Activated gamma-delta T cell treated with anti-CD3 and anti-CD28 coated beads, Interleukin-2, amount 50 U/mL, for 16 hours (primary cell): ENCODE measurements around the gene ARL4A.

Source experiments
- DNase-seq: peaks from one replicate; pipeline ENCODE4 v3.0.0-alpha.2; 2020; ENCODE audit warnings: low read depth

The ARL4A gene

GRCh38 chr7:12701433-12701832, 14.0 kb downstream of the ARL4A start:
- DNase-seq: no peak

GRCh38 chr7:12703881-12704280, 16.4 kb downstream of the ARL4A start:
- no peak for DNase-seq

DNA sequence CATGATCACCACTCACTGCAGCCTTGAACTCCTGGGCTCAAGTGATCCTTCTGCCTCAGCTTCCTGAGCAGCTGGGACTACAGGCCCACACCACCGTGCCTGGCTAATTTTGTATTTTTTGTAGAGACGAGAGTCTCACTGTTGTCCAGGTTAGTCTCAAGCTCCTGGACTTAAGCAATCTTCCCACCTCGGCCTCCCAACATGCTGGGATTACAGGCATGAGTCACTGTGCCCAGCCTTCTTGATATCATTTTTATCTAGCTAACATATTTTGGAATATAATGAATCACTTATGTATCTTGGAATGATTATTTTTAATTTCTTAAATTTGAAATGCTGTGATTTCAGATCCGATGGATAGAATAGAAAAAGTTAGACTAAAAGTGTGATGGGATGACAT, 18.4 kb downstream of the ARL4A start:
- no peak for DNase-seq

DNA sequence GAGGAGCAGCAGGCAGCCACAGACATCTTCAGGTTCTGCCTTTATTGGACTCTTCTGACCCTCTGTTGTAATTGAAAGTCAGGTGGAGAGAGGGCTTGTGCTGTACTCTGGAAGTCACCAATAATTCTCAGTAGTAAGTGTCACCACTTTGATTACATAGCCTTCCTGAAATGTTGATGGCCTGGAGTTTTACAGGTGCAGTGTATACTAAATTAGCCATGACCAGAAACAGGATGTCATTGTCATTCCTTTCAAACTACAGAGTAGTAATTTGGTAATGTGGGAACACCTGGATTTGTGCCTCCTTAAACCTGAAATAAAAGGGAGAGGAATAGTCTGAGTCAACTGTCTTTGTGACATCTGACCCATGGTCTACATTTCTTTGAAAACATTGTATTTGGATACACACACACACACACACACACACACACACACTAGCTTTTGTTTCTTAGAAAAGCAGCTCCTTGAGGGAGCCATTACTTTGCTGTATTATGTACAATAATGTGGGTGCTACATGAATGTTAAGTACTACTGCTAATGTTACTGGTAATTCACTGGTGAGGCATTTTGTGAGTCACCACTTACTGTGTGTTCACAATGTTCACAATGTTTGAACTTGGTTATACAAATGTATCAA, 19.6 kb downstream of the ARL4A start:
- no peak for DNase-seq

GRCh38 chr7:12708314-12708713, 20.9 kb downstream of the ARL4A start:
- DNase-seq: no peak

GRCh38 chr7:12709726-12710502, 22.5 kb downstream of the ARL4A start:
- DNase-seq: no peak

DNA sequence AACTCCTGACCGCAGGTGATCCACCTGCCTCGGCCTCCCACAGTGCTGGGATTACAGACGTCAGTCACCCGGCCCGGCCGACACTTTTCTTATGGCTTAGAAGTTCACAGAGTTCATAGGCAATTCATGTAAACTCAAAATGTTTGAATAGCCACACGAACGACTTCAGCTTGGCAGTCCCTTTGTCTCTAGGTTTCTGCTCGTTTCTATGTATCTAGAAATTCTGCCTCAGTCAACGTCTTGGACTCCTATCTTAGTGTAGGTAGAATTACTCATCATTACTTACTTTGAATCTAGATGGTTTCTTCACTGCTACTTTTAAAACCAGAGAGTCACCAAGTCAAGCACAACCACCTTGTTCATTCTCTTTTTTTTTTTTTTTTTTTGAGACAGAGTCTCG, 23.7 kb downstream of the ARL4A start:
- no peak for DNase-seq

DNA sequence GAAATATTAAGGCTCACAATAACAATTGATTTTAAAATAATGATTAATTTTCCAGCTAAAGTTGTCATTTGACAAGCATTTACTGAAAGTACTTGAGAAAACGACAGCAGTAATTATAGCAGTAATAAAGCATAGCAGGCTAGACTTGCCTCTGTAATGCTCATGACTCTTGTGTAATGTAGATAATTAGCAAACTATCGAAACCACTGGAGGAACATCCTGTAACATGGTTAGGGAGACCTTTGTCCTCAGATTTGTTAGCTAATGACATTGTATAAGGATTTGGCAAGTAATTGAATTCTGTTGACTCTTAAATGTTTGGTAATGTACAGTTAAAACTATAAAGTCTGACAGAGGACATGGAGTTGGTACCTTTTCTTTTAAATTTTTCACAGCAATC, 24.8 kb downstream of the ARL4A start:
- no peak for DNase-seq

GRCh38 chr7:12713625-12714378, 26.4 kb downstream of the ARL4A start:
- no peak for DNase-seq

DNA sequence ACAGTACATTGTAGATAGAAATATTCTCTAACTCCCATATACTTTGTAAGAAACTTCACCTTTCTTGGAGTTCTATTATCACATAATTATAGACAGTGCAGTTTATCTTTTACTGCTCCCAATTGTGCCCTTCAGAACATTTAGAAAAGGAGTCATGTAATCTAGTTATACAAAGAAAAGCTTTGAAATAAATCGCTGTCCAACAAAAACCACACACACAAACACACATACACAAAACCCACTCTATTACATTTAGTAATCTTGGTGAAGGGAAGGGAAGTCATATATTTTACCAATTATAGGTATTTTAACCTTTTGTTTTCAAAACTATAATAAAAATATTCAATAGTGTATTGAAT, 26.9 kb downstream of the ARL4A start:
- DNase-seq: no peak

- DNase-seq: no peak
Measured at GRCh38 chr7:12715372-12716133, 28.1 kb downstream of the ARL4A start.

DNA sequence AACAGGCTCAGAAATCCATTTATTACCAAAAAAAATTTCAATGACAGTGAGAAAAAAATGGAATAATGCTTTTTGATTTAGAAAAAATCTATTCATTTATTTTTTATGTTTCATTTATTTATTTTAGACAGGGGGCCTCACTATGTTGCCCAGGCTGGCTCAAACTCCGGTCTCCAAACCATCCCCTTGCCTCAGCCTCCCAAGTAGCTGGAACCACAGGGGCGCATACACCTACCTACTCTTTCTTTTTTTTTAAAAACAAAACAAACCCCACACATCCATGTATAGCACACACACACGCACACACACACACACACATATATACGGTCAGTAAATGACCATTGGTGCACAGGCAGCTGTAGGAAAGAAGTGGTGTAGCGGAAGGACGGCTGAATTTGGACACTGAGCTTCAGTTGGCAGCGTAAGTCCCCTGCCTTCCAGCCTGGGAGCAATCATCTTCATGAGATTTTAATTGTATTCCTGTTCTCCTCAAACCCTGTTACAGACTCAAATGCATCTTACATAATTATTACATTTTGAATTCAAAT, 28.8 kb downstream of the ARL4A start:
- no peak for DNase-seq

GRCh38 chr7:12716722-12717121, 29.3 kb downstream of the ARL4A start:
- no peak for DNase-seq

- DNase-seq: no peak
Measured at GRCh38 chr7:12719141-12719919, 31.9 kb downstream of the ARL4A start.

DNA sequence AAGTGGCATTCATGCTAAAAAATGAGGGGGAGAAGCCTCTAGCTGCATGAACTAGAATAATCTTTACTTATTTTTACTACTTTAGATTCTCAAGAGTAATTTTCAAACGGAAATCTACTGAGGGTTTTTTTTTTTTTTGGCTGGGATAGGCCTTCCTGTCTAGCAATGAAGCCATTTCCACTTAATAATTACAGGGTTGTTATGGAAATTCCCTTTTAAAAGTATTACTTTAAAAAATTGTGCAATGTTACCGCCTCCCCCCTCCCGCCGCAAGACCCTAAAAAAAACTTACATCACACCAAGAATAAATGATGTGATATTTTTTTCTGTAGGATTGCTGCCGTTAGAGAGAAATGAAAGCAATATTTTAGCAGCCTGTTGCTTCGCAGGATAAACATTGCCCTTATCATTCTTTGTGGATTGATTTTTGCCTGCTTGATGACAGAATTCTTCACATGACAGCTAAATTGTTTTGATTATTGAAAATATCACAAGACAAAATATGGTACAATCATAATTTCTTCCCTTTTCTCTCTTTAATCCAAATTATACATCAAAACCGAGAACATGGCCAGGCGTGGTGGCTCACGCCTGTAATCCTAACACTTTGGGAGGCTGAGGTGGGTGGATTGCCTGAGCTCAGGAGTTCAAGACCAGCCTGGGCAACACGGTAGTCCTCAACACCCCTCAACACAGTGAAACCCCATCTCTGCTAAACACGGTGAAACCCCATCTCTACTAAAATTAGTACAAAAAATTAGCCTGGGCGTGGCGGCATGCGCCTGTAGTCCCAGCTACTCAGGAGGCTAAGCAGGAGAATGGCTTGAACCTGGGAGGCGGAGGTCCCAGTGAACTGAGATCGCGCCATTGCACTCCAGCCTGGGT, 32.8 kb downstream of the ARL4A start:
- no peak for DNase-seq

- no peak for DNase-seq
Measured at GRCh38 chr7:12721286-12721830, 33.9 kb downstream of the ARL4A start.

GRCh38 chr7:12722136-12722535, 34.7 kb downstream of the ARL4A start:
- no peak for DNase-seq

GRCh38 chr7:12722636-12723605, 35.5 kb downstream of the ARL4A start:
- no peak for DNase-seq
